Measurements from ENCODE around the gene HECTD2.
"Not testable (repeated sequence)": the region's sequence is repeated elsewhere in the genome, so short reads cannot be mapped to it uniquely, and the experiment has no call there.

The HECTD2 gene

GRCh38 chr10:91477236-91477635 is 67.1 kb downstream of the HECTD2 start:
- DNase-seq, result no peak

GRCh38 chr10:91479583-91479982 is 69.4 kb downstream of the HECTD2 start:
- DNase-seq, result no peak

- no peak for DNase-seq
Observed at GRCh38 chr10:91487911-91488582, 77.9 kb downstream of the HECTD2 start.

DNA sequence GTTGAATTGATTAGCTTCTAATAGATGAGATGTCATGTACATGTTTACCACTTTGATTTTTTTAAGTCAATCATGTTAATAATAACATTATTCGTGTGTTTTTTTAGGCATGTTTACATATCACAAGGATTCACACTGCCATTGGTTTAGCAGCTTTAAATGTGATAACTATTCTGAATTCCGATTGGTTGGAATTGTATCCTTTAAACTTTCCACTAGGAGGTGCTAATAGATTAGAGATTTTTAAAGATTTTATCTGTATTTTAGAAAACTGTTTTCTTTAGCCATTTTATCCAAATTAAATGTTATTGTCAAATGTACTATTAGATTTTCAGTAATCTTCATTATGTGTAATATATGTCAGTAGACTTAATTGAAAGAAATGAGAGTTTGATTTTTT is 83.2 kb downstream of the HECTD2 start:
- DNase-seq, result peak in 1 of 2 experiments; percentile 27

GRCh38 chr10:91495402-91495801 is 85.3 kb downstream of the HECTD2 start:
- no peak for DNase-seq

- no peak for DNase-seq
Observed at GRCh38 chr10:91496016-91496415, 85.9 kb downstream of the HECTD2 start.

DNA sequence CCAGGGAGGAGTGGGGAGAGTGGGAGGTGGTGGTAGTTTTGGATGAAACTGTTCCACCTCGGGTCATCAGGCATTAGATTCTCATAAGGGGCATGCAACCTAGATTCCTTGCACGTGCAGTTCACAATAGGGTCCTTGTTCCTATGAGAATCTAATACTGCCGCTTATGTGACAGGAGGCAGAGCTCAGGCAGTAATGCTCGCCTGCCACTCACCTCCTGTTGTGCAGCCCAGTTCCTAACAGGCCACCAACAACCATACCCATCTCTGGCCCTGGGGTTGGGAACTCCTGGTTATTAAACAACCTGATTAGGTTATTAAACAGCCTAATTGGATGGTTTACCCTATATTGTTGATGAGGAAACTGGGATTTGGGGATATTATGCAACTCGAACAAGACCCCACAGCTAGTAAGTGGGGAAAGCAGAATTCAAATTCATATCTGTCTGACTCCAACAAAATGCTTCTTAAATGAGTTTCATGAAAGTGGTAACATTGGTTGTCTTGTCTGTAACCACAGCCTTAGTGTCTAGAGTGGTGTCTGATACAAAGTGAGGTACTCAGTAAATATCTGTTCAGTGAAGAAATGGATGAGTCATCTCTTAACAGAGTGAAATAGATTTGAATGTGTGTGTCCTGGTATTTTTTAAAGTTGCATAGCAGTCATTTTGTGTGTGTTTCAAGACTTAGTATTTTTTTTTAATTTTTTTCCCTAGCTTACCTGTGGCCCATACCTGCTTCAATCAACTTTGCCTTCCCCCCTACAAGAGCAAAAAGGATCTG is 101.6 kb downstream of the HECTD2 start:
- DNase-seq, result no peak

- DNase-seq, result no peak
Observed at GRCh38 chr10:91512458-91512857, 102.3 kb downstream of the HECTD2 start.

DNA sequence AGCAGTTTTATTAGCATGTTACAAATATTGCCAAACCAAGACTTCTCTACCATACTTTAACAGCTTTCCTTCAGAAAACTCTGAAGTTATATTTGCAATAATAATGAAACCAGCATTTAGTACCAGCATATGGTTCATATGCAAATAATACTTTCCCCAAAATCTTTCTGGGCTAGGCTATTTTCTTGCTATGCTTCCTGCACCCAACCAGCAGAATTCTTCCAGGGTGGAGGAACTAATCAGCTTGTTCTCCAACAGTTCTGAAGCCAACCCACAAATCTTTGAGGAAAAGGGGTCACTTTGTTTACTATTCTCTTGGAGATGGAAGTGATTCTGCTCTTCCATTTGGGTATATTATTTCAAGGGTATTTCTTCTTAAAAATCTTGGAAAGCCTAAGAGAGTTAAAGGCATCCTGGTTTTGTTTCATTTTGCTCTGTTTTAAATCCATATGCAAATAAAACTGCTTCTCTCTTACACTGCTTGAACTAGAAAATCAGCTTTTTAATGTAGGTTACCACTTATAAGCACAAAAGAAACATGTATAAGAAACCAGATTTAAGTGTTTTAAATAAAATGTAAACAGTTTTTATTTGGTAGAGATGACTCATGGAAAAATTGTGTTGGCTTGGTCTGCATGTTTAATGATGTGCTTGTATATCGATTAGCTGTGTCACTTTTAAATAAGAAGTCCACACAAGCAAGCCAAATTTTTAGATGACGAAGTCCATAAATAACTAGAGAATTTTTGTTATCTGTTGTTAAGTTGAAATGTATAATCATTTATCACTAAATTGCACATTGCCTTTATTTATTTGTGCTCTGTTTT is 103.7 kb downstream of the HECTD2 start:
- DNase-seq, result no peak

DNA sequence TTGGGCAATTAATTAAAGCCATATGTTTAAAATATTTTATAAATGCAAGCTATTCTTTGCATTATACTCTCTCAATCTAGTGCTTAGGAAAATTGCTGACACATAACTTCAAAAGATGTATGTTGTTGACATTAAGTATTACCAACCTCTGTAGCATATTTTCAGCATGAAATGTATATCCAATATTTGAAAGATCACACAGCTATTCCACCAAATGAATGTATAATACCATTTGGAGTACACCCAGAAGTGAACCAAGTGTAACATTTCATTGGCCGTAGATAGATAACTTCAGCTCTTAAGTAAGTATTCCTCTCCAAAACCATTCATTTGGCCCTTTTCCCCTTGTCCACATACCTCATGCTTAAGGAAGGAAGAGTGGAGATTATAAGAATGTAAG is 104.6 kb downstream of the HECTD2 start:
- DNase-seq, result no peak

- no peak for DNase-seq
Observed at GRCh38 chr10:91517394-91517793, 107.2 kb downstream of the HECTD2 start.

GRCh38 chr10:91519899-91520514 is 109.9 kb downstream of the HECTD2 start:
- no peak for DNase-seq

- no peak for DNase-seq
Observed at GRCh38 chr10:91520661-91521060, 110.5 kb downstream of the HECTD2 start.

GRCh38 chr10:91521439-91521838 is 111.3 kb downstream of the HECTD2 start:
- no peak for DNase-seq

DNA sequence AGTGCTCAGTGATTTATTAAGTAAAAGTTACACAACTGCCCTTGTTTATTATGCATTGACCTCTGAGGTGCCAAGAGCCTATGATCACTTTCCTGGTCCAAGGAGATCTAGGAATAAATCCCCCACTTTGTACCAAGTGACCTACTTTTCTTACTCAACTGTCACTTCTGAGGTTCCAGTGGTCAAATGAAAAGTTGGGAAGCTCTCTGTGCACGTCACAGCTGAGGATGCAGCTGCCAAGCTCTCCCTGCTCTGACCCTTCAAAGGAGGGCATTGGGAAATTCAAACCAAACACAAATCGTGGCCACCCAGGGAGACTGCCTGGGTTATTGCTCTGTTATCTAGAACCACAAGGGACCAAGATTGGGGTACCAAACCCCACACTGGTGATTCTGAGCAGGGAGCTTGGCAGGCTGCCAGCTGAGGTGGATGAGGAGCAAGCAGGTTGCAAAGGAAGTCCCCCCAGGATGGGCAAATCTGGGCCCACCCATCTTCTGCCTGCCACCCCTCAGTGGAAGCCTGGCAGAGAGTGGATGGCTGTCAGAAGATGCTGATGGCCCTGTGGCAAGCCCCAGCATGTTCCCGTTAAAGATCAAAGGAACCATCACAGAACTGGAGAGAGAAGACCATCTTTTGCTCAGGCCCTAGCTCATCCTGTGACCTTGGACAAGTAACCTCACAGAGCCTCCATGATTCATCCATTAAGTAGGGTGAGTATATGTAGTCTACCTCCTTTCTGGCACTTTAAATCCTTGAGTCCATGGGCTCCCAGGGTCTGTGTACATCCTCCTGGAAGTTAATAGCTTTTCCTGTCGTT is 116.0 kb downstream of the HECTD2 start:
- no peak for DNase-seq

DNA sequence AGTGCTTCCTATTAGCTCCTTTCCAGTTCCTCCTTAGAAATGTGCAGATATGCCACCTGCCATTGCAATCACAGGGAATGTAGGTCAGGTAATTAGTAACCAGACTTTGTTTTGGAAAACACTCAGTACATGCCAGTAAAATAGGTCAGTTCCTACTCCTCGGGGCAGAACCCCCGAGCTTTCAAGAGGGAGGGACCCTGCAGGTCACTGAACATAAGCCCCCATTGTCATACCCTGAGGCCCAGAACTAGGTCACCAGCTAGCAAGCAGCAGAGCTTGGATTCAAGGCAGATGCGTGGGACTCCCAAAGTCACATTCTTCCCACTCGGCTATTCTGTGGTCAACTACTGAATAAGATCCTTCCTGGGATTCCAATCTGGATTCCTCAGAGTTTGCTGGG is 117.9 kb downstream of the HECTD2 start:
- no peak for DNase-seq

- DNase-seq, result no peak
Observed at GRCh38 chr10:91528768-91529167, 118.6 kb downstream of the HECTD2 start.

GRCh38 chr10:91534789-91535188 is 124.6 kb downstream of the HECTD2 start:
- not testable (repeated sequence) for DNase-seq

- DNase-seq, result peak in 1 of 2 experiments; percentile 78
Observed at GRCh38 chr10:91536111-91536510, 126.0 kb downstream of the HECTD2 start.

- no peak for DNase-seq
Observed at GRCh38 chr10:91536733-91537132, 126.6 kb downstream of the HECTD2 start.

GRCh38 chr10:91537614-91538383 is 127.7 kb downstream of the HECTD2 start:
- DNase-seq, result peak in 1 of 2 experiments; percentile 20
